ENCODE results near the gene TNKS1BP1. TPM values are rescaled to one million over a fixed set of nuclear protein-coding genes. Genes with fewer than 3 reads are reported as not detected.
"Not testable (repeated sequence)": the region's sequence is repeated elsewhere in the genome, so short reads cannot be mapped to it uniquely, and the experiment has no call there.

The TNKS1BP1 gene, protein sequence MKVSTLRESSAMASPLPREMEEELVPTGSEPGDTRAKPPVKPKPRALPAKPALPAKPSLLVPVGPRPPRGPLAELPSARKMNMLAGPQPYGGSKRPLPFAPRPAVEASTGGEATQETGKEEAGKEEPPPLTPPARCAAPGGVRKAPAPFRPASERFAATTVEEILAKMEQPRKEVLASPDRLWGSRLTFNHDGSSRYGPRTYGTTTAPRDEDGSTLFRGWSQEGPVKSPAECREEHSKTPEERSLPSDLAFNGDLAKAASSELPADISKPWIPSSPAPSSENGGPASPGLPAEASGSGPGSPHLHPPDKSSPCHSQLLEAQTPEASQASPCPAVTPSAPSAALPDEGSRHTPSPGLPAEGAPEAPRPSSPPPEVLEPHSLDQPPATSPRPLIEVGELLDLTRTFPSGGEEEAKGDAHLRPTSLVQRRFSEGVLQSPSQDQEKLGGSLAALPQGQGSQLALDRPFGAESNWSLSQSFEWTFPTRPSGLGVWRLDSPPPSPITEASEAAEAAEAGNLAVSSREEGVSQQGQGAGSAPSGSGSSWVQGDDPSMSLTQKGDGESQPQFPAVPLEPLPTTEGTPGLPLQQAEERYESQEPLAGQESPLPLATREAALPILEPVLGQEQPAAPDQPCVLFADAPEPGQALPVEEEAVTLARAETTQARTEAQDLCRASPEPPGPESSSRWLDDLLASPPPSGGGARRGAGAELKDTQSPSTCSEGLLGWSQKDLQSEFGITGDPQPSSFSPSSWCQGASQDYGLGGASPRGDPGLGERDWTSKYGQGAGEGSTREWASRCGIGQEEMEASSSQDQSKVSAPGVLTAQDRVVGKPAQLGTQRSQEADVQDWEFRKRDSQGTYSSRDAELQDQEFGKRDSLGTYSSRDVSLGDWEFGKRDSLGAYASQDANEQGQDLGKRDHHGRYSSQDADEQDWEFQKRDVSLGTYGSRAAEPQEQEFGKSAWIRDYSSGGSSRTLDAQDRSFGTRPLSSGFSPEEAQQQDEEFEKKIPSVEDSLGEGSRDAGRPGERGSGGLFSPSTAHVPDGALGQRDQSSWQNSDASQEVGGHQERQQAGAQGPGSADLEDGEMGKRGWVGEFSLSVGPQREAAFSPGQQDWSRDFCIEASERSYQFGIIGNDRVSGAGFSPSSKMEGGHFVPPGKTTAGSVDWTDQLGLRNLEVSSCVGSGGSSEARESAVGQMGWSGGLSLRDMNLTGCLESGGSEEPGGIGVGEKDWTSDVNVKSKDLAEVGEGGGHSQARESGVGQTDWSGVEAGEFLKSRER (N-terminal part only)
- polyA plus RNA-seq (ENCODE audit: insufficient read length in 4 of 4) = 10 to 100 TPM; 65.8 to 74.5 (median 68.7) TPM

DNA sequence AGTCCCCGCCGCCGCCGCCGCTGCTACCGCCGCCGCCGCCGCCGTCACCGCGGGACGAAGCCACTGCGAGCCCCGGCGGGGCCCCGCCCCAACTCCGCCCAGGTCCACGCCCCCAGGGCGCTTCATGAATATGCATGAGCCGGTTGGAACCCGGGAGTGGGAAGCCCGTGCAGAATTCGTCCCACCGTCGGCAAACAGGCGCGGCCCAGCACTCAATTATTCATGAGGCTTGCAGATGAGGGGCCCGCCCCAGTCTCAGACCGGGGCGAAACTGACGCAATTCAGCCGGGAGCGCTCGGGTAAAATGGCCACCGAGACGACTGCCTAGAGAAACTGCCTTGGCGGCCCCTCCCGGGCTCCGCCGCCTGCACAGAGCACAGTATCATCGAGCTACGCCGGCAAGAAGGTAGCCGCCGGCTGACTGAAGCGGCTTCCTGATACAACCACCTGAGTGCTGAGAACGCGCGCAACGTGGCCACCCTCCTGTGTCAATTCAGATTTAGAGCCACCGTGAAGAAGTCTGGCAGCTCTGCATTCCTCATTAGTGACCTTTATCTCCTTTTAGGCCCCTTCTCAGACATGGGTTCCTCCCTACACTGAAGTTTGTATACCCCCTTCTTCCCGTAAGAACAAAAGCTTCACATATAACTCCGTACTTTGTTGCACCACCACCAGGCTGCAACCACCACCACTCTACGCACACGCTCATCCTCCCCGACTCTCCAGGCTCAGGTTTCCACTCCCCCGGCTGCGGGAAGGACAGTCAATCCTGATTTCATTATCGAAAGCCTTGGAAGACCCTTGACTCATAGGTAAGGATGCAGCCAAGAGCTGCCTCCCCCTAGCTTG, at the start of gene TNKS1BP1:
Gene TNKS1BP1 (minus strand): TSS at position 67 of the 849 bp plus-strand sequence. CDS start 3,067 bp downstream, outside the sequence.
- DNase-seq (ENCODE audit: low read depth in 4 of 4, low spot score in 2 of 4) = peak in 2 of 4 donors; percentile 88 to 92

DNA sequence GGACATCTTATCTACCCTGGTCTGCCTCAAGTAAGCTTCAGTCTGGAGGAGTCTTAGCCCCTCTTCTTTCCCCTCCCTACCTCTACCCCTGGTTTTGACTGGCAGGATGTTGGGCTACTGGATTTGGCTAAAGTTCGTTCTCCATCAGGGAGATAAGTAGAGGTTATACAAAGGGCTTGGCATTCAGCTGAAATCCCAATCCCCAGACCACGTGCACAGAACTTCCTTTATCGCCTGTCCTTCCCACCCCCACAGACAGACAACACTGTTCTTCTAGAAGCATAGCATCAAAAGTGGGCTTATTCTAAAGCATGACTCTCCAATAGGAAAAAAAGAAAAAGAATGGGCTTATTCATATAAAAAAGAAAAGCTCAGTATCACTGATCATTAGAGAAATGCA, 48.4 kb upstream of the TNKS1BP1 start:
- DNase-seq (ENCODE audit: low read depth in 4 of 4, low spot score in 2 of 4) = no peak

DNA sequence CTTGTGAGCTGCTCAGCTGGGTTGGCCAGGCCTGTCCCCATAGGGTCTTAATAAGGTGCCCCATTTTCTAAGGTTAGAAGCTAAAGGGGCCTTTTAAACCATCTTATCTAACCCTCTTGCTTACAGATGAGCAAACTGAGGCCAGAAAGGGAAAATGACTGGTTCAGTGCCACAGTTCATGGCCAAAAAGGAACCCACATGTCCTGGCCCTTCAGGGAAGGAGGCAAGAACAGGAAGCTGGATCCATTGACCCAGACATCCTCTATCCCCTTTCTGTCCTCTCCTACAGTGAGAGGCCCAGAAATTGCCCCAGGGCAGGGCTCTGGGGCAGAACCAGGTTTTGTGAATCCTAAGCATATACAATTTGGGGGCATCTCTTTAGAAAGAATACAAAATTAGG, 46.2 kb upstream of the TNKS1BP1 start:
- no peak for DNase-seq (ENCODE audit: low read depth in 4 of 4, low spot score in 2 of 4)

DNA sequence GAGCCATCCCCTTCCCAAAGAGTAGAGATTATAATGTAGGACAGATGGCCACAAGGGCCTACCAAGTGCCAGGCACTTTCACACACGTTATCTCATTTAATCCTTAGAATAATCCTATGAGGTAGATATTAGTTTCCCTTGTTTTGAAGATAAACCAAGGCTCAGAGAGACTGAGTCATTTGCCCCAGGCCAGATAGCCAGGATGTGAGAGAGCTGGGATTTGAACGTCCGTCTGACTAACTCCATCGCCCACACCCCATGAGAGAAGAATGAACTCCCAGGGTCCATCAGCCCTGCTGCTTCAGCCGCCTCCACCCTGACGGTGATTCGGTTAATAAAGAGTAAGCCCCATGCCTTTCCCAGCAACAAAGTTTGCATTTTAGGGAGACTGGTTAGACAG, 45.5 kb upstream of the TNKS1BP1 start:
- DNase-seq (ENCODE audit: low read depth in 4 of 4, low spot score in 2 of 4) = no peak

DNA sequence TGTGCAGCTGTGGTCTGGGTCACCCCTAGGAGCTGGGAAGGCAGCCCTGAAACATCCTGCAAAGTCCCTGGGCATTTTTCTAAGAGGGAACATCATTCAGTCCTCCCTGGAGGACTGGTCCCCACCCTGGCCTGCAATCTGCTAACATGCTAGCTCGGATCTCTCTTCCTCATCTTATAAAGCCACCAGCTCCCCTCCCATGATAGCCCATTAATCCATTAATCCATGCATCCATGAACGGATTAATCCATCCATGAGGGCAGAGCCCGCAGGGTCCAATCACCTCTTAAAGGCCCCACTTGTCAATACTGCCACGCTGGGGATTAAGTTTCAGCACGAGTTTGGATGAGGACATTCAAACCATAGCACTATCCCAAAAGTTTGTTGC, 44.1 kb upstream of the TNKS1BP1 start:
- DNase-seq (ENCODE audit: low read depth in 4 of 4, low spot score in 2 of 4) = no peak

DNA sequence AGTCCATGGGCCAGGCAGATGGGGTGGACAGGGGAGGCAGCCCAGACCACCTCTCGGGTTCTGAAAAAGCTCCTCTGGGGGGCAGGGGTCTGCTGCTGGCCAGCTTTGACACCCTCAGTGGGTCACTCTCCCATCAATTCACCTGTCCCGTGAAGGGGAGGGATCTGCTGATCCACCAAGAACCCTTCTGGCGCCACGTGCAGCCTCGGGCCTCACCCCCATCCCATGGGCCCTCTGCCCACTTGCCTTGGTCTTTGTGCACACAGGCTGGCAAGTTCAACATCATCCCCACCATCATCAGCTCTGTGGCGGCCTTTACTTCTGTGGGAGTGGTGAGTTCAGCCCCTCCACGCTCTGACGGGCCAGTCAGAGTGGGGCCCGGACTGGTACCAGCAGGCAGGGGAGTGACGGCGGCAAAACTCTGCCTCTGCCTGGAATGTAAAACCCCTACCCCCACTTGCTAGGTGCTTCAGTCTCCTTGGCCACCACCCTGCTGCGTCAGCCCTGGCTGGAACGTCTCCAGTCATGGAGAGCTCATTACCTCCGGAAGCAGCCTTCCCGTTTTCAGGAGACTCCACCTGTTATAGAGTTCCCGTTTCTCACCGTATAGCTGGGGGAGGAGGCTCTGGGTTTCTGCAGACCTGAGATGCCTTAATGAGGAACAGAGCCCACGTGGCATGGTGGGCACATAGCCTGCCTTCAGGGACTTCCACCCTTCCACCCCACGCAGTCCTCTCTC, 43.5 kb upstream of the TNKS1BP1 start:
- no peak for DNase-seq (ENCODE audit: low read depth in 4 of 4, low spot score in 2 of 4)

DNA sequence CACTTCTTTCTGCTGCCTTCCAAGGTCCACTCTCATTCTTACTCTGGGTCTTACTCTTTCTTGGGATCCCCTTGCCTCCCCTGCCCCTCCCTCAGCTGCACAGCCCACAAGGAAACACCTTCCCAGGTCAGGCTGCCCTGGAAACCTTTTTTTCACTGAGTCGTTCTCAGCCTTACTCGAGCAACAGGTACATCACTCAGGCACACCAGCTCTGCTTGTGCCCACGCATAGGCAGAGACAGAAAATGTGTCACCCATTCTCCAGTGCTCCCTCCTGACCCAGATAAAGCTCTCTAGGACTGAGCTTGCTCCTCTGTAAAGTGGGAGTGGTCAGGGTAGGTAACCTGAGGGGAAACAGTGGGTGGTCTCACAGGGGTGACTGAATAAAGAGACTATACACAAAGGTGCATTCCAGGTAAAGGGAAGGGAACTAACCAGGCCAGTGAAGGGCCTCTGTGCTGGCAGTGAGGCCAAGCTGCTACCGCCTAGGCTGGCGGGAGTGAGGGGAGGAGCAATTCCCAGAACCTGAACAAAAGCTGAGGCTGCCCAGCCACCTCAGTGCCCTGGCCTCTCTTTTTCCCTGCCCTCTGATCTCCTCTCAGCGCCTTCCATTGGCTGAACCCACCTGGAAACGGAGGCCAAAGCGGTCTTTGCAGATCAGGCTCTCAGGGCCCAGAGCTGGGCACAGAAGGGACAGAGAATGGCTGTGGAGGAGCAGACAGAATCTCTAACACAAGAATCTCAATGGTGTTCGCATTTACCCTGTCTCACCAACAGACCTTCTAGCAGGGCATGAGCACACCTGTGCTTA, 40.3 kb upstream of the TNKS1BP1 start:
- no peak for DNase-seq (ENCODE audit: low read depth in 4 of 4, low spot score in 2 of 4)

DNA sequence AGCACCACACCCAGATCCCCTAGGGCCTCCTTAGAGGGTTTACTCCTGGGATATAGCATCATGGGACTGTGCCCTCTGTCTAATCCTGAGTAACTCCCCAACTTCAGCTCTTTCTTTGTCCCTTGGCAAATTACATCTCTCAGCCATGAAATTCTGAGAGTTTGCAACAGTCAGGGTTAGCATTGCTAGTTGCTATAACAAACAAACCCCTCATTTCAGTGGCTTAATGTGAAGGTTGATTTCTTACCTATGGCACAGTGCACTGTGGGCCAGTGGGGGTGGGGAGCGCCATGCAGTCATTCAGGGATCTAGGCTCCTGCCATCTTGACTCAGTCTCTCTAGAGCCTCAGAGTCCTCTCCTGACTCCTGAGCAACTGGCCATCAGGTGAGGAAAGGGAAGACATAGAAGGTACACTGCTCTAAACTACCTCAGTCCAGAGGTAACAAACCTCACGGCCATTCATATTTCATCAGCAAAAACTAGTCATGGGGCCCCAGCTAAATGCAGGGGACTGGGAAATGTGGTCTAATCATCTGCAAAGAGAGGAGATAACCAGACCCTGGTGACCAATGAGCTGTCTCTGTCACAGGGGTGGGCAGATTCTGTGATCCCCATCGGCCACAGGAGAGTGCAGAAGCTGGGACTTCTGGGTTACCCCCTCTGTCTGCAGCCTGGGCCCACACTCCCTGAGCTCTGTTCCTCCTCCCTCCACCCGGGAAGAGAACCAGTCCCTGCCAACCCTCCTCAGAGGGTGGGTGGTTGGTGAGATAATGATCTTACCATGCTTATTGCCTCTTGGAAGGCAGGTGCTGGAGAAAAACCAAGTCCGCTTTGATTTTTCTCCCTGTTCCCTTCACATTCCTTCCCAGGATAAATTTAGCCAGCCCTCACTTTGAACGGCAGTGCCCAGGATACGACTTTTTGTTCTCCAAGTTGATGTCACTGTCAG, 38.7 kb upstream of the TNKS1BP1 start:
- no peak for DNase-seq (ENCODE audit: low read depth in 4 of 4, low spot score in 2 of 4)

DNA sequence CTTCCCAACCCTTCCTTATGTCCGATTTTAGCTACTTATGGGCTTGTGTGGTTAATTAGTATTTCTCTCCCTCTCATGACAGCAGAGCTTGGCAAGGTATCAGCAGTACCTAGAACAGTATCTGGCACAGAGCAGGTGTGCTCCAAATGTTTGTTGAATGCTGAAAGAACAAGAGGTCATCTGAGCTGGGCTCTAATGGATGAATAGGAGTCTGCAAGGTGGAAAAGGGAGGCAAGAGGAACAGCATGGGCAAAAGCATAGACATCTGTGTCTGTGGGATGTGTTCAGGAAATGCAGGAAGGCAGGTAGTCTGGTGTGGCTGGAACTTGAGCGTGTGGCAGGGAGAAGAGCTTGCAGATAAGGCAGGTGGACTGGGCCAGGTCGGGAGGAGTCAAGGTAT, 37.2 kb upstream of the TNKS1BP1 start:
- DNase-seq (ENCODE audit: low read depth in 4 of 4, low spot score in 2 of 4) = no peak

DNA sequence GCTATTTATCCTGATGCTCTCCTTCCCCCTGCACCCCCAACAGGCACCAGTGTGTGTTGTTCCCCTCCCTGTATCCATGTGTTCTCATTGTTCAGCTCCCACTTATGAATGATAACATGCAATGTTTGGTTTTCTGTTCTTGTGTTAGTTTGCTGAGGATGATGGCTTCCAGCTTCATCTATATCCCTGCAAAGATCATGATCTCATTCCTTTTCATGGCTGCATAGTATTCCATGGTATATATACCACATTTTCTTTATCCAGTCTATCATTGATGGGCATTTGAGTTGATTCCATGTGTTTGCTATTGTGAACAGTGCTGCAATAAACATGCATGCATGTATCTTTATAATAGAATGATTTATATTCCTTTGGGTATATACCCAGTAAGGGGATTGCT, 36.7 kb upstream of the TNKS1BP1 start:
- DNase-seq (ENCODE audit: low read depth in 4 of 4, low spot score in 2 of 4) = not testable (repeated sequence)

DNA sequence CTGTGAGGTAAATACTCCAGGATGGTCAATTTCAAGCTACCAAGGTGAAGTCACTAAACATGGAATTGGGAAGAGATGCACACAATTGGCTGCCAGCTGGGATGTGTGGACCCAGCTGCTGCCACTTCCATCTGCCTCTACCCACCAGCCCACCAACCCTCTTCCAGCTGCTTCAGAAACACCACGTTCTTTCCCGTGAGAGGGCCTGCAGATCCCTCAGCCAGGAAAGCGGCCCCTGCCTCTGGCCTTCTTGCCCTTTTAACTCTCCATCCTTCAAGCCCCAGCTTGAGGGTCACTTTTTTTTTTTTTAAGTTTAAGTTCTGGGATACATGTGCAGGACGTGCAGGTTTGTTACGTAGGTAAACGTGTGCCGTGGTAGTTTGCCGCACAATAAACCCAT, 36.2 kb upstream of the TNKS1BP1 start:
- no peak for DNase-seq (ENCODE audit: low read depth in 4 of 4, low spot score in 2 of 4)

DNA sequence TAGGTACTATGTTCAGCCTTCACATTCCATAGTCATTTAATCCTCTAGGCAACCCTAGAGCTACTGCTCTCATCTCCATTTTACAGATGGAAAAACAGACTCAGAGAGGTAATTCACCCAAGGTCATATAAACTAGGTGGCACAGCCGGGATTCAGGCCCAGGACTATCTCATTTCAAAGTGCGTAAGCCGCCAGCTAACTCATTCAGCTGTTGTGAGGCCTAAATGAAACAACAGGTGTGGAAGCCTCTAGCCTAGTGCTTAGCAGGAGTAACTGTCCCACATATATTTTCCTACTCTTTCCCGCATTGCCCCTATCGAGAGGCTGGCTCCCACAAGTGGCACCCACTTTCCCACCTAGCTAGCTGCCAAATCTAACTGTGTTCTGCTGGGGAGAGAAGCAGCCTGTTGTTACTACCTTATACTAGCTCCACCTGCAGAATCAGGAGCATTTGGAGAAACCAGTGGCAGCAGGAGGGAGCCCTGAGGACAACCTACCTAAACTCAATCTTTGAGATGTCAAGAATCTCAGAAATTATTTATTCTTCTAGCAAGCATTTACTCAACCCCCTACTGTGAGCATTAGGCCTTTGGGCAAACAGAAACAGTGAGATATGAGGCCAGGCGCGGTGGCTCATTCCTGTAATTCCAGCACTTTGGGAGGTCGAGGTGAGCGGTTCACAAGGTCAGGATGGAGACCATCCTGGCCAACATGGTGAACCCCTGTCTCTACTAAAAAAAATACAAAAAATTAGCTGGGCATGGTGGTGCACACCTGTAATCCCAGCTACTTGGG, 35.3 kb upstream of the TNKS1BP1 start:
- DNase-seq (ENCODE audit: low read depth in 4 of 4, low spot score in 2 of 4) = no peak

DNA sequence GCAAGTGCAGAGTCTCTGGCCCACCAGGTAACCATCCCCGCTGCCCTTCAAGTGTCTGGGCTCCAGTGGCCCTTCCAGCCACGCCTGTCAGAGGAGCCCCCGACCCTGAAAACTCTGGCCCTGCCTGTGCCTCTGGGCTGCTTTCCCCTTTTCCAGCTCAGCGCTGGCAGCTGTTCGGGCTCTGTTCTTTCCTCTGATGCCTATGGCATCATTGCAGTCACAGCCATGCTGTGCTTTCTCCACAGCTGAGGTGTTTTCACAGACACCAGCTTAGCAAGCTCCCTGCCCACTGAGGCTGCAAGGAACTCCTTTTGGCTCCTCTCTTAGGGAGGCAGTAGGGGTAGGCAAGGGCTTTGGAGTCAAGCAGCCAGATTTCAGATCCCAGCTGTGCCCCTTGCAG, 34.6 kb upstream of the TNKS1BP1 start:
- DNase-seq (ENCODE audit: low read depth in 4 of 4, low spot score in 2 of 4) = no peak

DNA sequence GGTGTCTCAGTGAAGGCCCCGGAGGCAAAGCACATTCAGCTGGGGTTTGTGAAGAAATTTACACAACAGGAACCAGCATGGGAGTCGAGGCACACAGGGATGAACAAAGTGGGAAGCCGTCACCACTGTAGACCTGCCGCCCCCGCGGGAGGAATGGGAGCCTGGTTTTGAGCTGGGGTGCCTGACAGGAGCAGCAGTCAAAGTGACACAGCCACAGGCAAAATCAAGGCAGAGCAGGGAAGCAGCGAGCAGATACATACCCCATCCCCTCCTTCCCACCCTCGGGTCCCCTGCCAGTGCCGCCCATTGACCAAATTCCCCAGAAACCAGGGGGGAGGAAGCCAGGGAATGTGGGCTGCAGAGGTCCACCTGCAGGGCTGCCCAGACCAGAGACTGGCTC, 34.2 kb upstream of the TNKS1BP1 start:
- DNase-seq (ENCODE audit: low read depth in 4 of 4, low spot score in 2 of 4) = no peak

DNA sequence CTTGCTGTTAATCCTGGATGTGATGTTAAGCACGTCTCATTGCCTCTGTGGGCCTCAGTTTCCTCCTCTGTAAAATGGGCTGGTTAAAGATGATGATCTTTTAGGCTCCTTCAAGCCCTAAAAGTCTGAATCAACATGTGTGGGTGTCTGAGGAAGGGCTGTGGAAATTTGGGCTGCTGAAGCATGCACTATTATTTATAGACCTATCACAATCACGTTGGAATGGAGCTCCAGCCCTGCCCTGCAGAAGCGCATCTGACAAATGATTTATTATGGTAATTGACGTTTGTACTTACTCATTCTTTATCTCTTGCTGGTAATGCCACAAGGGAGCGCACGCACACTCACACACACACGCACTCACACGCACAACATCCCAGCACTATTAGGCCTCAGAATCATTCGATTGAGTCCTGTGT, 33.8 kb upstream of the TNKS1BP1 start:
- no peak for DNase-seq (ENCODE audit: low read depth in 4 of 4, low spot score in 2 of 4)

DNA sequence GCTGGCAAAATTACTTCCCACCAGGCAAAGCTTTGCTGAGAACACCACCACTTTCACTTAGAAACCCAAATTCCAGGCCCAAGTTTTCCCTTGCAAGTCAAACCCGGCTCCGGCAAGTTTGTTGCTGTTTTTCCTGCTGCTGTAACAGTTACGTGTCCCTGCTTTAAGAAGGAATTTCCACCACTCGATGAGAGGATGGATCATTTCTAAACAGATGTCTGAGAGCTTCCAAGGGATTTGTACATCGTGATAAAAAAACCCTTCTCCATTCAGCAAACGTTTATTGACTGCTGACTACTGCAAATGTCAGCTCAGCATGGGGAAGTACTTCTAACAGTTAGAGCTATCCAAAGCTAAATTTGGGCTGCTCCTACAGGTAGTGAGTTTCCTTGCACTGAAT, 33.1 kb upstream of the TNKS1BP1 start:
- no peak for DNase-seq (ENCODE audit: low read depth in 4 of 4, low spot score in 2 of 4)

Data from left renal cortex interstitium (tissue), 4 donors.